ENCODE data around the gene SH2D6.

The SH2D6 gene

GRCh38 chr2:85444629-85445172, 26.2 kb downstream of the SH2D6 start:
- no peak for DNase-seq

- no peak for DNase-seq
These were observed 27.1 kb downstream of the SH2D6 start for GRCh38 chr2:85445316-85446295.

GRCh38 chr2:85446296-85447221, 28.0 kb downstream of the SH2D6 start:
- no peak for DNase-seq

GRCh38 chr2:85447222-85447585, 28.7 kb downstream of the SH2D6 start:
- no peak for DNase-seq

- DNase-seq: no peak
These were observed 30.1 kb downstream of the SH2D6 start for GRCh38 chr2:85448461-85449213.

GRCh38 chr2:85449214-85449588, 30.7 kb downstream of the SH2D6 start:
- DNase-seq: no peak

- DNase-seq: no peak
These were observed 33.7 kb downstream of the SH2D6 start for GRCh38 chr2:85452237-85452636.

- no peak for DNase-seq
These were observed 35.1 kb downstream of the SH2D6 start for GRCh38 chr2:85453571-85453970.

- DNase-seq: no peak
These were observed 37.1 kb downstream of the SH2D6 start for GRCh38 chr2:85455552-85456090.

GRCh38 chr2:85457043-85457442, 38.5 kb downstream of the SH2D6 start:
- no peak for DNase-seq

- DNase-seq: no peak
These were observed 39.4 kb downstream of the SH2D6 start for GRCh38 chr2:85457877-85458316.

GRCh38 chr2:85458601-85459563, 40.4 kb downstream of the SH2D6 start:
- no peak for DNase-seq

GRCh38 chr2:85459771-85460170, 41.3 kb downstream of the SH2D6 start:
- DNase-seq: no peak

- no peak for DNase-seq
These were observed 43.8 kb downstream of the SH2D6 start for GRCh38 chr2:85462322-85462721.

GRCh38 chr2:85468096-85468703, 49.7 kb downstream of the SH2D6 start:
- DNase-seq: no peak

GRCh38 chr2:85468704-85469349, 50.3 kb downstream of the SH2D6 start:
- no peak for DNase-seq

- no peak for DNase-seq
These were observed 52.6 kb downstream of the SH2D6 start for GRCh38 chr2:85470850-85471800.

- DNase-seq: no peak
These were observed 53.7 kb downstream of the SH2D6 start for GRCh38 chr2:85472261-85472660.

All from CD4-positive, alpha-beta T cell treated with Interleukin-4 for 4 hours (primary cell).